Liver (tissue), 3 donors: ENCODE measurements around the gene ALMS1.

Experiments
- CTCF ChIP-seq: fragments of 150-350 bp; IDR thresholded peaks from 2 replicates; pipeline ENCODE4 v1.5.1; 2017; ENCODE audit warnings: improper control_type of control experiment, low read depth, low read length; ENCODE audit not compliant: missing input control
- FOXA1 ChIP-seq: IDR thresholded peaks from 2 replicates; pipeline ENCODE4 v1.6.1; 2016; ENCODE audit warnings: antibody characterized with exemption
- JUND ChIP-seq, 2 donors: IDR thresholded peaks; 2 replicates each; pipeline ENCODE4 v1.6.1; 2016; ENCODE audit warnings: antibody characterized with exemption in 2 of 2
- MAX ChIP-seq: IDR thresholded peaks from 2 replicates; pipeline ENCODE4 v1.6.1; 2016; ENCODE audit warnings: antibody characterized with exemption
- RAD21 ChIP-seq, 2 donors: IDR thresholded peaks; 2 replicates each; pipeline ENCODE4 v1.6.1; 2016; ENCODE audit warnings: antibody characterized with exemption in 2 of 2, mild to moderate bottlenecking in 2 of 2
- REST ChIP-seq: IDR thresholded peaks from 2 replicates; pipeline ENCODE4 v1.6.1; 2016; ENCODE audit warnings: antibody characterized with exemption, mild to moderate bottlenecking
- SP1 ChIP-seq: IDR thresholded peaks from 2 replicates; pipeline ENCODE4 v1.6.1; 2018; ENCODE audit warnings: antibody characterized with exemption, mild to moderate bottlenecking
- TAF1 ChIP-seq: conservative IDR thresholded peaks from 2 replicates; pipeline ENCODE4 v1.6.1; 2016; ENCODE audit warnings: antibody characterized with exemption, mild to moderate bottlenecking
- YY1 ChIP-seq: IDR thresholded peaks from 2 replicates; pipeline ENCODE4 v1.6.1; 2016; ENCODE audit warnings: antibody characterized with exemption, mild to moderate bottlenecking
- ZBTB33 ChIP-seq: IDR thresholded peaks from 2 replicates; pipeline ENCODE4 v1.6.1; 2016; ENCODE audit warnings: antibody characterized with exemption
- donor health status: healthy.
- donor health status: healthy.

DNA sequence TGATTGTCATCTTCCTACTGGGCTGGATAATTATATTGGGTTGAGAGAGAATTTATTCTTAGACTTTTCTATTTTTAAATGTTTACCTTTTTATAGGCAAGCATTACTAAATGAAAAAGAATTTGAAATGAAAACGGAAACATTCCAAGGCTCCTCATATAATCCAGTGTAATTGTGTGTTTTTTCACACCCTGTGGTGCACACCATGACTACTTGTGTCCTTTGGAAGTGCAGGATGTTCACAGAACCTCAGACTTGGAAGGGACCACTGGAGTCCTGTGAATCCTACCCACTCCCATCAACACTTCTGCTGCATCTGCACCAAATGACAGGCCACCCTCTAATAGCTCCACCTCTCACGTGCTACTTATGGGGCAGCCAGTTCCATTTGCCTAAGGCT lies 208.6 kb downstream of the ALMS1 start:
- TF ChIP-seq CTCF: no peak
- no peak for TF ChIP-seq ZBTB33
- no peak for TF ChIP-seq REST
- no peak for TF ChIP-seq YY1
- no peak for TF ChIP-seq JUND (IDR thresholded peaks at IDR 0.05)
- no peak for TF ChIP-seq FOXA1
- TF ChIP-seq RAD21 (IDR thresholded peaks at IDR 0.05): no peak
- no peak for TF ChIP-seq TAF1
- TF ChIP-seq SP1: no peak
- no peak for TF ChIP-seq MAX
